HCT116 (cell line): Measurements from ENCODE around the gene MTHFD1L. TPM values are rescaled to one million over a fixed set of nuclear protein-coding genes. Genes with fewer than 3 reads are reported as not detected.

Experiments used
- ATAC-seq: fragments of 200-7000 bp; cut with Tn5 transposase; 2 replicates; pipeline ENCODE4 v1.9.1; 2020; ENCODE audit warnings: mild to moderate bottlenecking, moderate library complexity
- BruUV-seq: library from RNA; stranded (reverse); fragments of 400-500 nt; replicated peaks from 2 replicates; lab custom pipeline; 2021; lab: Mats Ljungman, UMichigan
- CTCF ChIA-PET: fragments of 300-600 bp; sonication (Branson Sonifier 250); formaldehyde crosslinking; loops from one replicate; lab custom pipeline; 2021; ENCODE audit warnings: antibody characterized with exemption; lab: Charles Lee
- POLR2A ChIA-PET: fragments of 300-600, 350-600 bp; sonication (Branson Sonifier 250); formaldehyde crosslinking; loops from one replicate; lab custom pipeline; 2021; ENCODE audit warnings: antibody characterized with exemption; lab: Charles Lee
- RAD21 ChIA-PET, 2 experiments: fragments of 300-600 bp; sonication (Branson Sonifier 250); formaldehyde crosslinking; loops; one replicate each; lab custom pipeline; 2023; ENCODE audit warnings: low total read pairs in 2 of 2; ENCODE audit not compliant: uncharacterized antibody in 2 of 2, unreplicated experiment in 2 of 2, low non-redundant PET in 1 of 2; lab: Charles Lee
- DNase-seq: peaks from one replicate; pipeline ENCODE4 v3.0.0-alpha.2; 2010; ENCODE audit warnings: low read depth, low spot score
- H2AFZ ChIP-seq: fragments of 200-600 bp; shearing (Covaris generic), sonication (generic); 2 replicates; pipeline ENCODE4 v1.6.1; 2017; ENCODE audit warnings: low read depth, mixed run types, mixed read lengths, antibody characterized with exemption, low read length; ENCODE audit not compliant: poor library complexity, severe bottlenecking
- H3K27ac ChIP-seq: 2 replicates; pipeline ENCODE4 v1.5.1; 2012; ENCODE audit warnings: low read depth, low read length
- H3K27me3 ChIP-seq: fragments of 200-600 bp; sonication (generic); 2 replicates; pipeline ENCODE4 v1.6.1; 2016; ENCODE audit warnings: mixed run types, low read length, mixed read lengths; ENCODE audit not compliant: insufficient read depth
- H3K36me3 ChIP-seq, 2 experiments: fragments of 200-500 bp in 1 of 2; fragments of 200-600 bp in 1 of 2; sonication (Bioruptor generic) in 1 of 2; sonication (generic) in 1 of 2; 2 replicates each; pipeline versions ENCODE4 v1.5.1 to v1.6.1; 2014 to 2016; ENCODE audit warnings: low read length in 2 of 2, inconsistent platforms in 1 of 2, mixed read lengths in 1 of 2, mixed run types in 1 of 2; ENCODE audit not compliant: insufficient read depth in 2 of 2, control insufficient read depth in 1 of 2
- H3K4me1 ChIP-seq, 2 experiments: fragments of 200-600 bp in 1 of 2; sonication (generic) in 1 of 2; 2 replicates each; pipeline versions ENCODE4 v1.5.1 to v1.6.1; 2012 to 2017; ENCODE audit warnings: low read length in 2 of 2, inconsistent platforms in 1 of 2, mild to moderate bottlenecking in 1 of 2, mixed read lengths in 1 of 2, mixed run types in 1 of 2, moderate library complexity in 1 of 2; ENCODE audit not compliant: insufficient read depth in 2 of 2, control insufficient read depth in 1 of 2
- H3K4me2 ChIP-seq: fragments of 200-600 bp; sonication (generic); 2 replicates; pipeline ENCODE4 v1.6.1; 2017; ENCODE audit warnings: mixed run types, low read length, mixed read lengths
- H3K4me3 ChIP-seq, 2 experiments: fragments of 200-600 bp in 1 of 2; sonication (generic) in 1 of 2; replicated peaks in 1 of 2; 2 replicates each; pipeline ENCODE4 v1.5.1; 2011 to 2016; ENCODE audit warnings: low read length in 2 of 2, control low read depth in 1 of 2, low read depth in 1 of 2, mild to moderate bottlenecking in 1 of 2, mixed read lengths in 1 of 2, mixed run types in 1 of 2
- H3K79me2 ChIP-seq: fragments of 200-600 bp; sonication (generic); 2 replicates; pipeline ENCODE4 v1.6.1; 2017; ENCODE audit warnings: mild to moderate bottlenecking, mixed run types, low read length, moderate library complexity, mixed read lengths; ENCODE audit not compliant: insufficient read depth
- H3K9ac ChIP-seq: fragments of 200-600 bp; sonication (generic); 2 replicates; pipeline ENCODE4 v1.6.1; 2016; ENCODE audit warnings: low read length, mixed read lengths
- H3K9me2 ChIP-seq: fragments of 200-600 bp; sonication (generic), shearing (Covaris generic); 2 replicates; pipeline ENCODE4 v1.6.1; 2017; ENCODE audit warnings: mixed run types, mild to moderate bottlenecking, moderate library complexity; ENCODE audit not compliant: insufficient read depth
- H3K9me3 ChIP-seq, 2 experiments: fragments of 200-500 bp in 1 of 2; fragments of 200-600 bp in 1 of 2; sonication (Bioruptor generic) in 1 of 2; sonication (generic) in 1 of 2; 2 replicates each; pipeline ENCODE4 v1.6.1; 2014 to 2017; ENCODE audit warnings: low read length in 2 of 2, mixed read lengths in 2 of 2, inconsistent platforms in 1 of 2, low read depth in 1 of 2, mild to moderate bottlenecking in 1 of 2, mixed run types in 1 of 2, moderate library complexity in 1 of 2; ENCODE audit not compliant: control insufficient read depth in 1 of 2, insufficient read depth in 1 of 2
- H4K20me1 ChIP-seq: fragments of 200-600 bp; sonication (generic), shearing (Covaris generic); 2 replicates; pipeline ENCODE4 v1.6.1; 2017; ENCODE audit warnings: mixed run types, mild to moderate bottlenecking, moderate library complexity; ENCODE audit not compliant: insufficient read depth
- ATF3 ChIP-seq: IDR thresholded peaks from 2 replicates; pipeline ENCODE4 v1.6.1; 2012
- CBX3 ChIP-seq: IDR thresholded peaks from 2 replicates; pipeline ENCODE4 v1.6.1; 2012; ENCODE audit warnings: low read depth
- CEBPB ChIP-seq: IDR thresholded peaks from 2 replicates; pipeline ENCODE4 v1.6.1; 2012; ENCODE audit warnings: low read depth
- EGR1 ChIP-seq: IDR thresholded peaks from 2 replicates; pipeline ENCODE4 v1.6.1; 2012; ENCODE audit warnings: low read depth
- EZH2 ChIP-seq: fragments of 200-600 bp; sonication (generic); IDR thresholded peaks from 2 replicates; pipeline ENCODE4 v1.6.1; 2017; ENCODE audit warnings: antibody characterized with exemption, mixed run types
- FOSL1 ChIP-seq: IDR thresholded peaks from 2 replicates; pipeline ENCODE4 v1.6.1; 2012; ENCODE audit warnings: low read depth
- JUND ChIP-seq: IDR thresholded peaks from 2 replicates; pipeline ENCODE4 v1.6.1; 2012
- MAX ChIP-seq: IDR thresholded peaks from 2 replicates; pipeline ENCODE4 v1.6.1; 2012
- POLR2A ChIP-seq: IDR thresholded peaks from 2 replicates; pipeline ENCODE4 v1.7.0; 2011; ENCODE audit warnings: borderline replicate concordance; ENCODE audit not compliant: insufficient read depth, insufficient read length; ENCODE audit errors: extremely low read depth
- POLR2AphosphoS5 ChIP-seq: IDR thresholded peaks from 2 replicates; pipeline ENCODE4 v1.6.1; 2011; ENCODE audit warnings: mild to moderate bottlenecking, low read depth, low read length, moderate library complexity
- RAD21 ChIP-seq: IDR thresholded peaks from 2 replicates; pipeline ENCODE4 v1.6.1; 2012; ENCODE audit warnings: low read depth, mild to moderate bottlenecking
- REST ChIP-seq: IDR thresholded peaks from 2 replicates; pipeline ENCODE4 v1.6.1; 2012; ENCODE audit warnings: low read depth
- SP1 ChIP-seq: IDR thresholded peaks from 2 replicates; pipeline ENCODE4 v1.6.1; 2012; ENCODE audit warnings: low read depth
- SRF ChIP-seq: IDR thresholded peaks from 2 replicates; pipeline ENCODE4 v1.6.1; 2012; ENCODE audit warnings: low read depth
- TCF7L2 ChIP-seq: IDR thresholded peaks from 2 replicates; pipeline ENCODE4 v1.7.0; 2011; ENCODE audit warnings: borderline replicate concordance, inconsistent platforms; ENCODE audit not compliant: insufficient read depth, insufficient read length; ENCODE audit errors: extremely low read depth
- YY1 ChIP-seq: IDR thresholded peaks from 2 replicates; pipeline ENCODE4 v1.6.1; 2011; ENCODE audit warnings: low read length, low read depth, moderate library complexity, mild to moderate bottlenecking; ENCODE audit not compliant: insufficient replicate concordance; ENCODE audit errors: extremely low read depth
- ZBTB33 ChIP-seq: IDR thresholded peaks from 2 replicates; pipeline ENCODE4 v1.6.1; 2011; ENCODE audit warnings: mild to moderate bottlenecking, low read length, moderate library complexity; ENCODE audit not compliant: insufficient replicate concordance; ENCODE audit errors: extremely low read depth
- ZNF274 ChIP-seq: fragments of 200-500 bp; sonication (Bioruptor generic); IDR thresholded peaks from 2 replicates; pipeline ENCODE4 v1.6.1; 2014; ENCODE audit warnings: mild to moderate bottlenecking, low read depth, low read length, inconsistent platforms
- intact Hi-C: fragments of 100-400 bp; cut with micrococcal nuclease; formaldehyde crosslinking; loops from 2 replicates; pipeline ENCODE4 v1.10.0; 2022
- total RNA-seq: library from RNA; stranded (reverse); gene quantifications from one replicate; pipeline ENCODE4 v1.2.1, GENCODE V29; 2021; ENCODE audit not compliant: unreplicated experiment

The MTHFD1L gene
- total RNA-seq, 1 experiment from 2014 or later: 127 TPM

GRCh38 chr6:151018911-151019782 is 153.6 kb downstream of the MTHFD1L start:
- no peak for DNase-seq
- Histone ChIP-seq H3K4me1 (peaks cover 66 to 88% of the 10 kb centered on the region in 2 experiments), H3K79me2 (peaks cover 25% of the 10 kb centered on the region; the same call in 1 of the 2 replicates), H3K27ac (peak overlapping the region; percentile 78), H3K9me3 (no peaks in the 10 kb centered on the region), H3K27me3 (no peaks in the 10 kb centered on the region), H2AFZ (no peak overlapping the region), H3K4me3 (no peak overlapping the region), H3K36me3 (peaks cover 0 to 27% of the 10 kb centered on the region in 2 experiments; a peak in 1 of 4 replicates), H3K9me2 (no peaks in the 10 kb centered on the region), H3K4me2 (peak overlapping the region; percentile 44; the same call in 1 of the 2 replicates), H4K20me1 (no peaks in the 10 kb centered on the region), H3K9ac (peak overlapping the region; percentile 14; the same call in 1 of the 2 replicates)
- no peak for ATAC-seq
- ChIA-PET CTCF (interaction anchor here (1.5 to 1.8 kb wide), 2 partner anchors 304 to 305 kb away, joined by 4 to 15 read pairs; no protein-coding TSS in a partner anchor), RAD21 (interaction anchor here in 1 of 2 experiments (0.6 kb wide), 1 partner anchor 236 kb away, joined by 3 read pairs; no protein-coding TSS in a partner anchor), POLR2A (interaction anchor here (1.1 to 1.3 kb wide), 2 partner anchors 20 to 22 kb away, joined by 3 to 4 read pairs; no protein-coding TSS in a partner anchor)
- intact Hi-C loops: no loop called here
- BruUV-seq: no TSS peak
- no peak for TF ChIP-seq ZBTB33
- TF ChIP-seq JUND: no peak
- no peak for TF ChIP-seq SP1
- TF ChIP-seq SRF: no peak
- no peak for TF ChIP-seq FOSL1
- TF ChIP-seq ATF3: no peak
- no peak for TF ChIP-seq POLR2AphosphoS5
- no peak for TF ChIP-seq POLR2A
- no peak for TF ChIP-seq REST
- TF ChIP-seq EGR1: no peak
- no peak for TF ChIP-seq CEBPB
- TF ChIP-seq CBX3: no peak
- TF ChIP-seq RAD21: no peak
- no peak for TF ChIP-seq TCF7L2
- TF ChIP-seq YY1: no peak
- TF ChIP-seq ZNF274: no peak
- TF ChIP-seq MAX: no peak
- no peak for TF ChIP-seq EZH2
